Esophagus squamous epithelium (tissue), 5 donors: ENCODE measurements around the gene BTG4. TPM values are rescaled to one million over a fixed set of nuclear protein-coding genes. Genes with fewer than 3 reads are reported as not detected.

Experiments
- DNase-seq: peaks from one replicate; lab custom pipeline; 2025; lab: John Stamatoyannopoulos, UW
- H3K27ac ChIP-seq, 4 donors: fragments of 200-600 bp; sonication (generic); one replicate each; pipeline ENCODE4 v1.5.1; 2016 to 2019; ENCODE audit warnings: mild to moderate bottlenecking in 1 of 4
- H3K27me3 ChIP-seq, 4 donors: fragments of 200-600 bp; sonication (generic); 1 replicate in 3 of 4; 2 replicates in 1 of 4; pipeline versions ENCODE4 v1.5.1 to v1.6.0; 2017 to 2021; ENCODE audit warnings: antibody characterized with exemption in 1 of 4
- H3K36me3 ChIP-seq, 3 donors: fragments of 200-600 bp; sonication (generic); one replicate each; pipeline ENCODE4 v1.5.1; 2016 to 2019
- H3K4me1 ChIP-seq, 3 donors: fragments of 200-600 bp; sonication (generic); one replicate each; pipeline ENCODE4 v1.5.1; 2017 to 2019
- H3K4me3 ChIP-seq, 4 donors: fragments of 200-600 bp; sonication (generic); 1 replicate in 3 of 4; 2 replicates in 1 of 4; pipeline ENCODE4 v1.5.1; 2016 to 2019; ENCODE audit warnings: mild to moderate bottlenecking in 2 of 4, moderate library complexity in 1 of 4
- H3K9me3 ChIP-seq, 3 donors: fragments of 200-600 bp; sonication (generic); one replicate each; pipeline ENCODE4 v1.5.1; 2016 to 2019
- CTCF ChIP-seq, 6 experiments: fragments of 450-650 bp in 4 of 6; fragments of 200-600 bp in 2 of 6; sonication (generic) in 2 of 6; IDR thresholded peaks; one replicate each; pipeline ENCODE4 v1.5.1; 2016 to 2019; ENCODE audit warnings: antibody characterized with exemption in 6 of 6, mild to moderate bottlenecking in 4 of 6, moderate library complexity in 4 of 6
- POLR2A ChIP-seq, 4 donors: fragments of 450-650 bp; IDR thresholded peaks; one replicate each; pipeline ENCODE4 v1.6.1; 2017; ENCODE audit warnings: antibody characterized with exemption in 4 of 4, mild to moderate bottlenecking in 4 of 4, moderate library complexity in 3 of 4
- WGBS, 2 donors: methylation state at CpG; one replicate each; pipeline ENCODE4 v1.1.5; 2018; 5-methylcytosine and 5-hydroxymethylcytosine counted together
- intact Hi-C: fragments of 100-400 bp; cut with DNase I; formaldehyde crosslinking; loops from one replicate; pipeline ENCODE4 v1.15.0; 2022
- total RNA-seq, 4 donors: library from RNA; depleted of rRNA; stranded (reverse); fragments of >200 nt; gene quantifications; one replicate each; pipeline ENCODE4 v1.1.0, GENCODE V29; 2016
- donor health status: DM: yes; HTN: yes; CAD: no.

BTG4 gene
- not detected for total RNA-seq

GRCh38 chr11:111512296-111513239 lies at the start of gene BTG4:
BTG4 (minus strand) TSS chr11:111512386; CDS start chr11:111498776, 13,610 bp downstream.
- peak within 1 kb of the TSS; percentile 40 to 76 (median 46) for H3K4me3 ChIP-seq
- no peak for TF ChIP-seq POLR2A (IDR thresholded peaks at IDR 0.05)
- no peak for TF ChIP-seq CTCF (IDR thresholded peaks at IDR 0.05)

GRCh38 chr11:111561791-111562325 lies 49.7 kb upstream of the BTG4 start:
- 55 to 70% methylated on average over 3 of the region's 3 CpGs for WGBS, 2 donors
- Histone ChIP-seq H3K36me3 (no peaks in the 10 kb centered on the region), H3K4me3 (no peak overlapping the region), H3K9me3 (no peaks in the 10 kb centered on the region), H3K27ac (no peak overlapping the region), H3K4me1 (no peaks in the 10 kb centered on the region), H3K27me3 (no peaks in the 10 kb centered on the region)
- intact Hi-C loops, result no loop called here
- no peak for TF ChIP-seq POLR2A (IDR thresholded peaks at IDR 0.05)
- no peak for TF ChIP-seq CTCF (IDR thresholded peaks at IDR 0.05)
- no peak for DNase-seq

More at GRCh38 chr11:111512296-111513239, at the start of gene BTG4:
- peaks cover 4 to 22% (median 12%) of the 10 kb centered on the region in 3 donors for H3K4me1 ChIP-seq
- 3 to 11% methylated on average over 6 to 21 of the region's 90 CpGs for WGBS, 2 donors
- no peaks in the 10 kb centered on the region for H3K9me3 ChIP-seq
- intact Hi-C loops, result no loop called here
- H3K36me3 ChIP-seq, result no peaks in the 10 kb centered on the region
- no peak for DNase-seq
- H3K27ac ChIP-seq, result no peak within 1 kb of the TSS
- peaks cover 0 to 42% (median 4%) of the 10 kb centered on the region in 4 donors for H3K27me3 ChIP-seq

DNA sequence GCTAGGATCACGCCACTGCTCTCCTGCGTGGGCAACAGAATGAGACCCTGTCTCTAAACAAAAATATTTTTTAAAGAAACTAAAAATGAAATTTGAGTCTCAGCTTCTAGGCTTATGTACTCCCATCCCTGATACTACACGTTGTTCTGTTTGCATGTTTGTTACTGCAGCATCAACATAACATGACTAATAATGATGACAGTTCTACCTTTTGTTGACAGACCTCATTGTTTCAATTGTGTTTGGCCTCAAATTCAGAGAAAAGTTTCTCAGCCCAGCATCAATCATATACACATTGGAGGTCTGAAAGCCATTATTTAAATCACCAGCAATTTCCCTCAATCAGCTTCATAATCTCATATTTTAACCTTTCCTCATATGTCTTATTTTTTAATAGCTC lies 49.1 kb upstream of the BTG4 start:
- Histone ChIP-seq H3K36me3 (no peaks in the 10 kb centered on the region), H3K27me3 (no peaks in the 10 kb centered on the region), H3K9me3 (no peaks in the 10 kb centered on the region), H3K4me1 (no peaks in the 10 kb centered on the region), H3K27ac (no peak overlapping the region), H3K4me3 (no peak overlapping the region)
- DNase-seq, result no peak
- 74 to 79% methylated on average over 3 of the region's 3 CpGs for WGBS, 2 donors
- intact Hi-C loops, result no loop called here
- TF ChIP-seq CTCF (IDR thresholded peaks at IDR 0.05) (no peak), POLR2A (IDR thresholded peaks at IDR 0.05) (no peak)

DNA sequence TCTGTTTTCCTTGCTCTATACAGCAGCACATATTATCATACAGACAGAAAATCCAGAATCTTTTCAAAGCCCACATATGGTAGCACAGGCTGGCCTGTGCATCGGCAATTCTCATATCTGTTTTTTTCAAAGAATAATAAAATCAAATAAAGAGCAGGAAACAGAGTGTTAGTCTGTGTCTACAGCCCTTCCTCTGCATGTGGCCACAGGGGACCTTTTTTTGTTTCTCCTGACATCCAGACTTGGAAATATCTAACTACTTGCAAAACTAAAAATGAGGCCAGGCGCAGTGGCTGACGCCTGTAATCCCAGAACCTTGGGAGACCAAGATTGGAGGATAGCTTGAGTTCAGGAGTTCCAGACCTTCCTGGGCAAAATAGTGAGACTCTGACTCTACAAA lies 48.6 kb upstream of the BTG4 start:
- Histone ChIP-seq H3K4me1 (no peaks in the 10 kb centered on the region), H3K27ac (no peak overlapping the region), H3K4me3 (no peak overlapping the region), H3K36me3 (no peaks in the 10 kb centered on the region), H3K9me3 (no peaks in the 10 kb centered on the region), H3K27me3 (no peaks in the 10 kb centered on the region)
- intact Hi-C loops, result no loop called here
- 81 to 92% methylated on average over 3 of the region's 3 CpGs for WGBS, 2 donors
- TF ChIP-seq POLR2A (IDR thresholded peaks at IDR 0.05), result no peak
- no peak for TF ChIP-seq CTCF (IDR thresholded peaks at IDR 0.05)
- no peak for DNase-seq
